Left kidney (tissue), 2 donors: ENCODE results near the gene ARIH1. TPM values are rescaled to one million over a fixed set of nuclear protein-coding genes. Genes with fewer than 3 reads are reported as not detected.

Source experiments
- DNase-seq: peaks from one replicate; pipeline ENCODE4 v3.0.0-alpha.2; 2013
- polyA plus RNA-seq: library from polyadenylated mRNA; unstranded; fragments of 120-200 nt; gene quantifications from one replicate; pipeline ENCODE4 v1.2.1, GENCODE V29; 2013; ENCODE audit not compliant: insufficient read length

Gene ARIH1
- polyA plus RNA-seq, 1 donor: 199 TPM

DNA sequence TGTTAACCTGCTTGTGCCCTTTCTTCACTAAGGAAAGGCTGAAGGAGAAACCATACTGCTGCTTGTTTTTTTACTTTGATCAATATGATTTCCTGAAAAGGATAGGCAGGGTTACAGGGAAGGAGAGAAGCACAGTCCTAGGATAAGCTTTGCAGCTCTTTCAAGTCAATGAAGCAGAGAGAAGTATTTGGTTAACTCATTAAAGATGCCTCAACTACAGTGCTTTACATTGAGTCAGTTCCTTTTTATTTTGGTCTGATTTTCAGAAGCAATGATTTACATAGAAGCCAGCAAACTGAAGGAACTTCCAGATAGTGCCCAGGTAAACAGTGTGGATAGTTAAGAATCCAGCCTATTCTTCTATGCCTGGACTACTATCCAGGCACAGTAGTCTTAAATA, 64.8 kb downstream of the ARIH1 start:
- DNase-seq: no peak

DNA sequence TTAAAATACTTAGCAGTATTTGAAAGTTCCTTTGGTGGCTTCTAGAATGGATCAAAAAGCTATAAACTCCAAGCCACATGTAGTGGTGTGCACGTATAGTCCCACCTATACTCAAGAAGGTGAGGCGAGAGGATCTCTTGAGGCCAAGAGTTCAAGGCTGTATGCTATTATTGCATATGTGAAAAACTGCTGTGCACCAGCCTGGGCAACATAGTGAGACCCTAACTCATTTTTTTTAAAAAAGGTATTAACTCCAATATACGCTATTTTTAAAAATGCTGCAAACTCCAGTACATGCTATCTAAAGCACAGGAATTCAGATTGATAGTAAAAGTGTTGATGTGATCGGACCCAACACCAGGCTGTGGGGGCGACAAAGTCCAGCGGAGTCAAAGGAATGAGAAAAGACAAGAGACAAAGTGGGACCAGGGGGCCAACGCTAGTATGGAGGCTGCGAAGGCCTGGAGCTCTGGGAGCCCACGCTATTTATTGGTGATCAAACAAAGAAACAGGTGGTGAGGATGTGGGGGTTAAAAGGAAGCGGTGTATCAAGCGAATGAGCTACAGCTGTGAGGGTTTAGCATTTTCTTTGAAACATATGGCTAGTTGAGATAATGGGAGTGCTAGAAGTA, 66.6 kb downstream of the ARIH1 start:
- DNase-seq: no peak

DNA sequence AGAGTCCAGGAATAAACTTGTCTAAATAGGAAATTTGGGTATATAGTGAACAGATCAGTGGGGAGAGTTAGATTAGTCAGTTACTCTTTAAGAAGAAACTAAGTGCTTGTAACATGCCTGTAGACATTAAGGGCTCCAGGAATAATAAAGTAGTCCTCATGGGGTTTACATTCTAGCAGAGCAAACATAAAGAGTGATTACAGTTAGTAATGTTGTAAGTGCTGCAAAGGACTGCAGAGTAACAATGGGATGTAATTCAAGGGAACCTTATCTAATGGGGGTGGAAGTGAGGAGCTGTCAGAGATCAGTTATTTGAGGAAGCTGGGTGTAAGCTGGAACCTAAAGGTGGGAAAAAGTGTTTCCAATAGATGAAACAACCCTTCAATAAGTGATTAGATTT, 67.5 kb downstream of the ARIH1 start:
- DNase-seq: no peak

DNA sequence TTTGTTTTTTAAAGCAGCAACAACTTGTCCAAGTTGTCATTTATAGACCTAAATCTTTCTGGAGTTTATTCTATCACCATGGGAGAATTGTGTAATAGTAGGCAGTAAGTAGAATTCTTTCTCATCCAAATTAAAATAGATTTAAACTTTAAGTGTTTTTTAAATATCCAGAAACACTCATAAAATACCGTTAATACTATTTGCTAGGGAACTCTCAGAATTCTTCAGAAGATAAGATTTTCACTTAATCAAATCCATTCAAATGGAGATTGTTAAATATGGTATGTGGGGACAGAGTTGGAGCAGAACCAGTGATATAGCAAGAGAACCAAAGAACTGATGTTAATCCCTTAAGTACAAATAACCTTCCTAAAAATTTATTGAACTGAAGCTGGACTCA, 71.0 kb downstream of the ARIH1 start:
- no peak for DNase-seq

DNA sequence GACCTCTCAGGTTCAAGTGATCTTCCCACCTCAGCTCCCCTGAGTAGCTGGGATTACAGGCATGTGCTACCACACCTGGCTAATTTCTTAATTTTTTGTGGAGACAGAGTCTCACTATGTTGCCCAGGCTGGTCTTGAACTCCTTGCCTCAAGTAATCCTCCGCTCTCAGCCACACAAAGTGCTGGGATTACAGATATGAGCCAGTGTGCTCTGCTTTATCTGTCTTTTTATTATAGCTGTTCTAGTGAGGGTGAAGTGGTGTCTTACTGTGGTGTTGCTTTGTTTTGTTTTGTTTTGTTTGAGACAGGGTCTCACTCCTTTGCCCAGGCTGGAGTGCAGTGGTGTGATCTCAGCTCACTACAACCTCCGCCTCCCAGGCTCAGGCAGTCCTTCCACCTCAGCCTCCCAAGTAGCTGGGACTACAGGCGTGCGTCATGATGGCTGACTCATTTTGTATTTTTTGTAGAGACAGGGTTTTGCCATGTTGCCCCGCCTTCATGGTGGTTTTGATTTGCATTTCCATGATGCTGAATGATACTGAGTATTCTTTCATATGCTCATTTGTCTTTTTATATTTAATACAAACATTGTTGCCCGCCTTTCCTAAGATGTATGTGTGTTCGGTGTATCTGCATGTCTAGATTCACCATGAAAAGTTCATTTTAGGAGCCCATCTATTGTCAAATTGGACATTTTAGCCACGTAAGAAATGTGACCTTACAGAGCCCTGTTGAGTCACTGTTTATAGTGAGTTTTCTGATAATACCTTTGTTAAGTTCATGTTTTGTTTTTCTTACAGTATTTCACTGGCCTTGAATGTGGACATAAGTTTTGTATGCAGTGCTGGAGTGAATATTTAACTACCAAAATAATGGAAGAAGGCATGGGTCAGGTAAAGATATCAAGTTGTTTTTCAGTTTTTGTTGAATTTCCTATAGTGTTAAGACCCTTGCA, 80.6 kb downstream of the ARIH1 start:
- DNase-seq: no peak

DNA sequence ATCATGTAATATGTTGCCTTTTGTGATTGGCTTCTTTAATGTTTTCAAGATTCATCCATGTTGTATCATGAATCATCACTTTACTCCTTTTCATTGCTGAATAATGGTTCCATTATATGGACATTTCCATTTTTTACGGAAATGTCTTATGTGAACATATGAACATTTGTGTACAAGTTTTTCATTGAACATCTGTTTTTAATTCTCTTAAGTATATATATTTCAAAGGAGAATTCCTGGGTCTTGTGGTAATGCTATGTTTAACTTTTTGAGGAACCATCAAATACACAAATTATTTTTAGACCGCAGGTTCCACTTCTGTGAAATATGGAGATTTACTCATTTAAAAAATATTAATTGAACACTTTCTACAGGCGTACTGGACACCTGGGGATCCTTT, 85.7 kb downstream of the ARIH1 start:
- DNase-seq: no peak

DNA sequence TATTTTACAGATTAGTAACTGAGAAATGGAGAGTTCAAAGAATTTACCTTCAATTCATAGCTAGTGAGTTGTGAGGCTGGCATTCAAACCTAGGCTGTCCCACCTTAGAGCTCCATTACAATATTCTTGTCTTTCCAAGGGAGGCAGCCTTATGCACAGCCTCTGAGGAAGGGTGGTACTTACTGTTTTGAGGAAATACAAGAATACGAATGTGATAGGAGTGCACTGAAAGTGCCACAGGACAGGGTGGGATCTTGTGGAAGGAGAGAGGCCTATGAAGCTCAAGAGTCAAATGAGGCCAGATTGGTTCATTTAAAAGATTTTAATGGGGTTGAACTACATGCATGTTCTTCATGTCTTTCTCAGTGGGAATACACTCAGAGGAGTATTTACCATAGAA, 86.3 kb downstream of the ARIH1 start:
- no peak for DNase-seq

DNA sequence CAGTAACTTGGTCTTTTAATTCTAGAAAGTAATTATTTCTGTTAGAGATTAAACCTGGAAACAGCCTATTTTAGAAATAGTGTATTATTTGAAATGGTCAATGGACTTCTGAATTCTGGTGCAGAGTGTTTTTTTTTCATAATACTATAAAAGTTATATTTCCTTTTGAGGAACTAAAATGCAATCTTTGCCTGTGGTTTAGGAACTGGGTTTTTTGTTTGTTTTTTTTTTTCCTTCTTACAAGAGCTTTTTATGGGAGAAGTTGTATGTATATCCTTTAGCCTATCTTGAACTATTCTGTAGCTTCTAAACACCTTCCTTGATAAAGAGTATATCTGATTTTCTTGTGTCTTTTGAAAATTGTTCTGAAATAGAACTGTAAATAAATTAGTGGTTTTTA, 88.3 kb downstream of the ARIH1 start:
- DNase-seq: no peak

DNA sequence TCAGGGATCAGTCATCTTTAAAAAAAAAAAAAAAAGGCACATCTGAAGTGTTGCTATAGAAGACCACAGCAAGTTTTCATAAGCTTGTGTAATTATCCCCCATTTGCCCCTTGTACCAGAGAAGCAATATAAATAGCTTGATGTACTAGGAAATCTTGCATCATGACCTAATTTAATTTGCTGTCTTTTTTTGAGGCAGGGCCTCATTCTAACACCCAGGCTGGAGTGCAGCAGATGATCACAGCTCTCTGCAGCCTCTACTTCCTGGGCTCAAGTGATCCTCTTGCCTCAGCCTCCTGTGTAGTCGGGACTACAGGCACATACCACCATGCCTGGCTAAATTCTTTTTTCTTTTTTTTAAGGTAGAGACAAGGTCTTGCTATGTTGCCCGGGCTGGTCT, 88.7 kb downstream of the ARIH1 start:
- DNase-seq: no peak

DNA sequence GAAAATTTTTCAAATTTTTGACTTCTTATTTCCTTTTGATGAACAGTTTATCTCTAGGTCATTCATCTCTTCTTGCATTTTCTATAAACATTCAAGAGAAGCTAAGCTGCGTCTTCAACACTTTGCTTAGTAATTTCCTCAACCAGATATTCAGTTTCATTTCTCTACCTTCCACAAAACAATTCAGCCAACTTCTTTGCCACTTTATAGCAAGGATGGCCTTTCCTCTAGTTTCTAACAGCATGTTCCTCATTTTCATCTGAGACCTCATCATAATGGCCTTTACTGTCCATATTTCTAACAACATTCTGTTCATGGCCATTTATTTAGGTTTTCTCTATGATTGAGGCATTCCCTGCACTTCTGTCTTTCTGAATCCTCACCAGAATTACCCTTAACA, 90.0 kb downstream of the ARIH1 start:
- no peak for DNase-seq

DNA sequence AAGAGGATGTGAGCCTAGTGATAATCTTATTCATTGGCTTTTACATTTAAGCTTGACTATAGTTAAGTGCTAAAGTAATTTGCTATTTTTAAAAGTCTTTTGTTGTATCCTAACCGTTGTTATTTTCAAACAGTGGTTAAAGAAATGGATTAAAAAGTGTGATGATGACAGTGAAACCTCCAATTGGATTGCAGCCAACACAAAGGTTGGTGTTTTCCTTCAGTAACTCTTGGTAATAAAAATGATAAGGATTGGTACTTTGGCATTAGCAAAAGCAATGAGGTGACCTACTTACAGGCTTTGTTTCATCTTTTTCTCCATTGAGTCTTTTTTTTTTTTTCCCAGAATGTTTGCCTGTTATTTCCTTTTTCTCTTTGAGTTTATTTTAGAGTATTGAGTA, 92.8 kb downstream of the ARIH1 start:
- no peak for DNase-seq

DNA sequence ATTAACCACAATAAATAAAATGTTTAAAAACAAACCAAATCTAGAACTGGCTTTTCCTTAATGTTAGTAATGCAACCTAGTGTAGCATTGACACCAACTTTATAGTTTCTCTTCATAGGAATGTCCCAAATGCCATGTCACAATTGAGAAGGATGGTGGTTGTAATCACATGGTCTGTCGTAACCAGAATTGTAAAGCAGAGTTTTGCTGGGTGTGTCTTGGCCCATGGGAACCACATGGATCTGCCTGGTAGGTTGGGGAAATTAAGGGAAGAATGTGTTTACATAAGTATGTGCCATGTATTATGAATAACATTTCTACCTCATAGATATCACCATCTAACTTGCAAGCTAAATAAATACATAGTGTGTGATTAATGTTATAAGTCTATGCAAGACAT, 95.9 kb downstream of the ARIH1 start:
- DNase-seq: no peak

DNA sequence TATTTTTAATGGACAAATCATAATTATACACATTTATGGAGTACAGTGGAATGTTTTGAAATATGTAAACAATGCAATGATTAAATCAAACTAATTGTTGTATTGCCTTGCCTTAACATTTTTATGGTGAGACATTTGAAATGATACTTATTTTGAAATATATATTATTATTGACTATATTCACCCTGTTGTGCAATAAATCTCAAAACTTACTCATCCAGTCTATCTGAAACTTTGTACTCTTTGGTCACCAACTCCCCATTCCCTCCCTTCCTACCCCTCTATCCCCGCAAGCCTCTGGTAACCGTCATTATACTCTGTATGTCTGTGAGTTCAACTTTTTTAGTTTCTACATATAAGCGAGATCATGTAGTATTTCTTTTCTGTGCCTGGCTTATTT, 105.7 kb downstream of the ARIH1 start:
- no peak for DNase-seq

DNA sequence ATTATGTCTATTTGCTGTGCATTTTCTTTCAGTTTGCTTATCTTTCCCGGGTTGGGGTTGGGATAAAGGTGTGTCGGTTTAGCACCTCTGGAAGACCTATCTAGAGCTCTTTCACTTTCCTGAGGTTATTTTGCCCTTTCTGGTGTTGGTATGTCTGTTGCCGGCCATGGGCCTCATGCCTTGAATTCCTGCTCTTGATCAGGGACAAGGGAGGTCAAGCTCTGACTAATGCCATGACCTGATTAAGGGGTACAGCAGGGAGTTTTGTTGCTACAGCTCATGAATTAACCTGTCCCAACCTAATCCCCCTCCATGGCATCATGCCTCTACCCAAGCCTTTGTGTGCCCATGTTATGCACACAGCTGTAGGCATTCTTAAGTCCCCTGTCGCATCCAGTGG, 109.9 kb downstream of the ARIH1 start:
- no peak for DNase-seq

DNA sequence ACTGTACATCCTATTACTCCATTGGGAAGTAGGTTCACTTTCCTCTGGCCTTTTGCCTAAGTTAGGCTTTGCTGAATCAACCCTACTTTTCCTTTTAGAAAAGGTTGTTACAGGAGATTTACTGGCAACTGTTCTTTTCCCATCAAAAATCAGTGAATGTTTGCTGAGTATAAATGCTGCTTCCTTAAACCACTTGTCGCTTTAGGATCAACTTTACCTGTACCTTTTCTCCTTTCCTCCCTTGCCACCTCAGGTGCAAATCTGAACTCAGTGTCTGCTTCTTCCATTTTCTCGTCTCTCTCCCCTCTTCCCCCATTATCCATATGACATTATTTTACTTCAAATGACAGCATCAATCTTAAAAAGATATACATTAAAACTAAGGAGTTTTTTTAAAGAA, 110.9 kb downstream of the ARIH1 start:
- DNase-seq: no peak

DNA sequence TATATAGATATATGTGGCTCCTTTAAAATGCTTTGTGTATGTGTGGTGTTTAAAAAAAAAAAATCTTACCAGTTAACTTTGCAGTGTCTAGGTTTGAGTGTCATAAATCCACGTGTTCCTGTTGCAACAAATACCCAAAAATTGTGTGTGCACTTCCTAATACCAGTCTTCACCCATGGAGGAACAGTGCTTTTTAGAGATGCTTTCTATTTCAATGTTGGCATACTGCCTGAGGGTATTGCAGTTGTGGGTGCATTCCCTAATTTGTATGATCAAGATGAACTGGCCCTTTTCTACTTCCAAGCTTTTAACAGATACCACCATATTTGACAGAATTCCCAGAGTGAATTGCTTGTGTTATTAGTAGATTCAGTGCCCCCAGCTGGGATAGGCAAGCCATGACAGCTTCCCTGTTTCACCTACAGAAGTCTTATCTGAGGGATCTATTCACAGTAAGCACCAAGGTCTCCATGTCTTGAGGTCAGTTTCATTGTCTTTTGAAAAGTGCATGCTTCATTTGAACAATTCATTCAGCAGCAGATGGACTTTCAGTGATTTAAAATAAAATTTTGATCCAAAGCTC, 111.4 kb downstream of the ARIH1 start:
- DNase-seq: no peak

DNA sequence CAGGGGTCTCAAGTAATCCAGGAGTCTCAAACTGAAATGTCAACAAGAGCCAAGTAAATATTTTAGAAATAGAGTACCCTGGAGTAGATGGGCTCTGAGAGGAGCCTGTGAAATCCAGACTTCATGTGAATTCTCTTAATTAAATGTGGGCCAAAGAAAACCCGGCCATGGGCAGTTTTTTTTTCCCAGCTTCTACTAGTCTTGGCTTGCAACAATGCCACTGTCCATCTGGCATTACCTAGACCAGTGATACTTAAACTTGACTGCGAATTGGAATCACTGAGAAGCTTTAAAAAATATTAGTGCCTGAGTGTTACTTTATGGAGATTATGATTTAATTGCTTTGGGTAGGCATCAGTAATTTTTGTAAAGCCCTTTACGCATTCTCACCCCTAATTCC, 114.0 kb downstream of the ARIH1 start:
- no peak for DNase-seq

DNA sequence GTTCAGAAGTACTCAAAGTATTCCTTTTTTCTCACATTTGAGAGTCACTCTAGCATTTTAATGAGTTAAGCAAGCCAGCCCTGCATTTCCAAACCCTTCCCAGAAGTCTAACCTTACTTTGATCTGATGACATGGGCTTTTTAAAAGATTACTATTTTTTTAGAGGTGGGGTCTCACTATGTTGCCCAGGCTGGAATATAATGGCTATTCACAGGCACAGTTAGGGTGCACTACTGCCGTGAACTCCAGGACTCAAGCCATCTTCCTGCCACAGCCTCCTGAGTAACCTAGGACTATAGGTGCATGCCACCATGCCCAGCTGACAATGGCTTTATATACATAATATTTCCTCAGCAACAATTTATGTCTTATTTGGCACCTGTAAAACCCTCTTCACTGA, 116.3 kb downstream of the ARIH1 start:
- DNase-seq: no peak

DNA sequence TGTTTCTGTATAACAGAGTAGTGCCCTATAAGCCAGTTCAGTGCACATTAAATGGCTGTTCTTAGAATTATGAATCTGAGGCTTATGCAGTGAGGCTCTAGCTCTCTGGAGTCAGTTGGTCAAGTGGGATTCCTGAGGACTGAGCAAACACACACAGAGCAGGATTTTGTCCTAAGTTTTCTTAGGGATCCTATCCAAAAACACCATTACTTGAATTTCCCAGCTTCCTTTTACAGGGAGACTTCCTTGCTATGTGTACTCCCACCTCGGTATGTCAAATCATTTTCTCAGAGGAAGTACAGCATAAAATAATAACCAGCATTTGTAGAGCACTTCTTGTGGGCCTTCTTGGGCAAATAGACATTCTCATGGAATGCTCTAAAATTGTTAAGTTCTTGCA, 117.2 kb downstream of the ARIH1 start:
- DNase-seq: no peak

DNA sequence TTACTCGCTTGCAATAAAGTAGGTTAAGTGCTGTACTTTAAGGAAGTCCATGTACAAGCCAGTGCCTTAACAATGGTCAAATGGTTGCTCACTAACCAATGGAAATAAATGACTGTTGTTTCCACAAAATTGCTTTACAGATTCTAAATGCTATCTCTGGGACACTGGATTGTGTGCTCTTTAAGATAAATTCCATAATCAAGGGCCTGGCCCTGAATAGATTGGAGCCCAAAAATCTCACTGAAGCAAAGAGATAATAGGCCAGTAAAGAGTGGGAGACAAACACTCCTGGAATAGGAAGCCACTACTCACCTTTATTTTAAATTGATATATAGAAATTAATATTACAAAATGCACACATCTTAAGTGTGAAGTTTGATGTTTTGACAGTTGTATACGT, 118.0 kb downstream of the ARIH1 start:
- DNase-seq: no peak

DNA sequence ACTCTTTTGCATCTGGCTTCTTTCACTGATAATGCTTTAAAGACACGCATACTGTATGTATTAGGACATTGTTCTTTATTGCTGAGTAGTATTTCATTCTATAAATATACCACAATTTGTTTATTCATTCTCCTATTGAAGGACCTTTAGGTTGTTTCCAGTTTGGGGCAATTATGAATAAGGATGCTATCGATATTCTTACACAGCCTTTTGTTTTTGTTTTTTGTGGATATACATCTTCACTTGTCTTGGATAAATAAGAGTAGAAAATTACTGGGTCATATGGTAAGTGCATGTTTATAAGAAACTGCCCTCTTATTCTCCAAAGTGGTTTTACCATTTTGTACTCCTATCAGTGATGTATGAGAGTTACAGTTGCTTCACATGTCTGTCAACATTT, 118.5 kb downstream of the ARIH1 start:
- no peak for DNase-seq

DNA sequence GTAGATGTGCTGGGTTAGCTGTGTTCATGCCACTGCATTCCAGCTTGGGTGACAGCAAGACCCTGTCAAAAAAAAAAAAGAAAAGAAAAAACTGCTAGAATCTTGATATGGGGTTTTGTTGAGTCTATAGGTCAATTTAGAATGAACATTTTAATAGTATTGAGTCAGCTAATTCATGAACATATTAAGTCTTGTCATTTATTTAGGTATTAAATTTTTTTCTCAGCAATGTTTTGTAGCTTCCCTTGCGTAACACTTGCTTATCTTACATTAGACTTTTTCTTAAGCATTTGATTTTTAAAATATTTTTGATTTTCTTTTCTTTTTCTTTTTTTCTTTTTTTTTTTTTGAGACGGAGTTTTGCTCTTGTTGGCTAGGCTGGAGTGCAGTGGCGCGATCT, 119.7 kb downstream of the ARIH1 start:
- no peak for DNase-seq

DNA sequence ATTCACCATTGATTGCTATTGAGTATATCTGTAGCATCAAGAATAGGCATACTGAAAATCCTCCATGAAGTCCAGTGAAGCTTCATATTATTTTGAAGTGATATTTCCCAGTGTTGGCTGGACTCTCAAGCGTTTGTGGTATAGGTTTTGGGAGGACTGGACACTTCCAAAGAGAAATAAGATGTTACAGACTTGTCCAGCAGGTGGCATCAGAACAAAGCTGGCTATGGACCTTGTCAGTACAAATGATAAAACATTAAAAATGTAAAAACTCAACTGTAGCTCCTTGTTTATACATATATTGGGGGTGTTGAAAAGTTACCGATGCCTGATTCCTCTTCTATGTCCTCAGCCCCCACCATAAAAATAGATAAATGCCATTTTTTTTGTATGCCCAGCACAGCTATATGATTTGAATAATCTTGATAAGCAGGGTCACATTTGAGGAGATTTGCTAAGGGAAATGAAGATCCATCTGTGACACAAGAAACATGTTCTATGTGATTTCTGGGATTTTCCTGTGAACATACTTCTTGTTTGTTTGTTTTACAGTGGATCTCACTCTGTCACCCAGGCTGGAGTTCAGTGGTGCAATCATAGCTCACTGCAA, 125.8 kb downstream of the ARIH1 start:
- DNase-seq: peak; percentile 50
